Right lobe of liver (tissue), 6 donors: ENCODE results near the gene KRTAP4-5. TPM values are rescaled to one million over a fixed set of nuclear protein-coding genes. Genes with fewer than 3 reads are reported as not detected.

Experiments
- ATAC-seq, 4 donors: fragments of 200-7000 bp; cut with Tn5 transposase; one replicate each; pipeline ENCODE4 v1.9.1; 2020; ENCODE audit warnings: mild to moderate bottlenecking in 4 of 4, moderate library complexity in 4 of 4
- DNase-seq, 3 donors: peaks; one replicate each; pipeline ENCODE4 v3.0.0-alpha.2; 2020
- H3K27ac ChIP-seq, 3 donors: fragments of 200-600 bp; one replicate each; pipeline ENCODE4 v1.8.0; 2022
- H3K27me3 ChIP-seq, 2 donors: fragments of 200-600 bp; one replicate each; pipeline ENCODE4 v1.8.0; 2022
- H3K36me3 ChIP-seq, 4 donors: fragments of 200-600 bp; sonication (generic) in 1 of 4; one replicate each; pipeline versions ENCODE4 v1.5.1 to v1.8.0; 2017 to 2022; ENCODE audit warnings: control low read depth in 1 of 4
- H3K4me1 ChIP-seq, 4 donors: fragments of 200-600 bp; sonication (generic) in 1 of 4; one replicate each; pipeline versions ENCODE4 v1.5.1 to v1.8.0; 2017 to 2022; ENCODE audit warnings: control low read depth in 1 of 4
- H3K4me3 ChIP-seq, 3 donors: fragments of 200-600 bp; one replicate each; pipeline ENCODE4 v1.8.0; 2022
- H3K9me3 ChIP-seq, 4 donors: fragments of 200-600 bp; sonication (generic) in 1 of 4; one replicate each; pipeline versions ENCODE4 v1.5.1 to v1.8.0; 2017 to 2022; ENCODE audit warnings: control low read depth in 1 of 4
- CTCF ChIP-seq, 4 donors: fragments of 200-600 bp in 3 of 4; fragments of 450-650 bp in 1 of 4; IDR thresholded peaks; one replicate each; pipeline versions ENCODE4 v1.5.1 to v1.8.0; 2016 to 2022; ENCODE audit warnings: antibody characterized with exemption in 4 of 4, mild to moderate bottlenecking in 2 of 4
- POLR2A ChIP-seq: fragments of 450-650 bp; IDR thresholded peaks from one replicate; pipeline ENCODE4 v1.6.1; 2017; ENCODE audit warnings: antibody characterized with exemption, mild to moderate bottlenecking
- WGBS: methylation state at CpG from one replicate; pipeline ENCODE4 v1.1.6; 2018; ENCODE audit warnings: low coverage, low lambda C conversion rate; ENCODE audit not compliant: insufficient coverage; ENCODE audit errors: missing lambda C conversion rate; 5-methylcytosine and 5-hydroxymethylcytosine counted together
- intact Hi-C, 2 donors: fragments of 100-400 bp; cut with DNase I; formaldehyde crosslinking; loops; one replicate each; pipeline versions ENCODE4 v1.11.2 to v1.14.1; 2022
- total RNA-seq, 6 experiments: library from RNA; depleted of rRNA in 2 of 6; stranded (reverse); fragments of >200 nt in 2 of 6; fragmentation: NEBNext Ultra II Directional in 3 of 6; extraction: Animal tissue kit (Norgen Biotek cat#: 25700) in 3 of 6; gene quantifications; one replicate each; pipeline versions ENCODE4 v1.1.0 to v1.2.4, GENCODE V29; 2016 to 2023
- donor health status: DM: no; HTN: yes; CAD: no.
- donor health status: DM: no; HTN: no; CAD: no.
- donor health status: DM: no; HTN: no; CAD: no.
- donor health status: DM: no; HTN: yes; CAD: no.
- donor health status: DM: no; HTN: yes; CAD: no.

KRTAP4-5 gene
- total RNA-seq, 6 experiments from 2014 or later, result not detected

GRCh38 chr17:41185001-41185400, 35.4 kb upstream of the KRTAP4-5 start:
- DNase-seq (no peak), ATAC-seq (no peak)
- no peaks in the 10 kb centered on the region for H3K27me3 ChIP-seq
- H3K9me3 ChIP-seq, result no peaks in the 10 kb centered on the region
- no peak overlapping the region for H3K4me3 ChIP-seq
- H3K27ac ChIP-seq, result no peak overlapping the region
- TF ChIP-seq POLR2A (no peak), CTCF (IDR thresholded peaks at IDR 0.05) (no peak)
- no peaks in the 10 kb centered on the region for H3K36me3 ChIP-seq
- no peaks in the 10 kb centered on the region for H3K4me1 ChIP-seq
- intact Hi-C loops, result no loop called here
- 33% methylated on average over 1 of the region's 1 CpG for WGBS

DNA sequence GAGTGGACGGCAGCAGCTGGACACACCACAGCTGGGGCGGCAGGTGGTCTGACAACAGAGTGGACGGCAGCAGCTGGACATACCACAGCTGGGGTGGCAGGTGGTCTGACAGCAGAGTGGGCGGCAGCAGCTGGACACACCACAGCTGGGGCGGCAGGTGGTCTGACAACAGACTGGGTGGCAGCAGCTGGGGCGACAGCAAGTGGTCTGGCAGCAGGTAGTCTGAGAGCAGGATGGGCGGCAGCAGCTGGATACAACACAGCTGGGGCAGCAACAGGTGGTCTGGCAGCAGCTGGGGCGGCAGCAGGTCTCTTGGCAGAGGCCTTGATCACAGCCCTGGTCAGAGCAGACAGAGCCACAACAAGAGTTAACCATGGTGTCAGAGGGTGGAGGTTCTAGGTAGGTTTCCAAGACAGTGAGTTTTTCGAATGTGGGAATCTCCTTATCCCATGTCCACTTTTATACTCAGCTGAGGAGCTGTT, 34.9 kb upstream of the KRTAP4-5 start, which contains the start of gene KRTAP4-1:
KRTAP4-1 (minus strand) TSS at position 432 of the 482 bp plus-strand sequence; CDS start at position 375, 57 bp downstream.
- Histone ChIP-seq H3K27ac (no peak within 1 kb of the TSS), H3K4me1 (no peaks in the 10 kb centered on the region), H3K4me3 (no peak within 1 kb of the TSS), H3K36me3 (no peaks in the 10 kb centered on the region), H3K9me3 (no peaks in the 10 kb centered on the region), H3K27me3 (no peaks in the 10 kb centered on the region)
- no peak for DNase-seq
- 0% methylated on average over 1 of the region's 9 CpGs for WGBS
- ATAC-seq, result no peak
- intact Hi-C loops, result no loop called here
- TF ChIP-seq CTCF (IDR thresholded peaks at IDR 0.05), result no peak
- no peak for TF ChIP-seq POLR2A

DNA sequence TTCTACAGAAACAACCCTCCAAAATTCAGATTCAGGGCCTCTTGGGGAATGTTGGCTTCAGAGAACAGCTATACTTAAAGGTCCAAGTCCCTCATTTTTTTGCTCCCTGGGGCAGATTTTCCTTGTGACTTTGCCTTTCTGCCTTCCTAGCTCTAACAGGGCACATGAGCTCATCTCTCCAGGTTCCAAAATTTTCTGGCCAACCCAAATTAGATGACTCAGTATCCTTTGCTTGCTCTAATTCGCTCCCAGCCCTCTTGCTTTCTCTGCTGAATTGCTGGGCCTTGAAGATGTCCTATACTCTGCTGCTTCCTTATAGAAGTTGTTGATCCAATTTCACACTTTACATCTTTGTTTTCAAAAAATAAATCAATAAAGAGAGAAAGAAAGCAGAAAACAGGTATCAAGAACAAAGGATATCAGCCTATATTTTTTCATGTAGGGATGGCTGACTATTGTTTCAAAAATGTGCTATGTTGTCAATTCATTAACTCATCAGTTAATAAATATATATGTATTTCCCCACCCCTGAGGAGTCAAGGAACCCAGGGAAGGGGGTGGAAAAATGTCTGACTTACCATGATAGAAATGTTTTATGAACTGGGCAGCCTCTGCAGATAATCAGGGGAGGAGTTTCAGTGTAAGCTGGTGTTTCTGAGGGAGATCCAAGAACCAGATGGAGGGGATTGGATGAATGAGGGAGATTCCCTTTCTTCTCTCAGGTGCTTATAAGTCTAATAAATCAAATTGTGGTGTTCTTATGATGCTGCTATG, 29.4 kb upstream of the KRTAP4-5 start:
- no peak for ATAC-seq
- Histone ChIP-seq H3K27ac (no peak overlapping the region), H3K4me1 (no peaks in the 10 kb centered on the region), H3K9me3 (no peaks in the 10 kb centered on the region), H3K27me3 (no peaks in the 10 kb centered on the region), H3K36me3 (no peaks in the 10 kb centered on the region), H3K4me3 (no peak overlapping the region)
- TF ChIP-seq CTCF (IDR thresholded peaks at IDR 0.05), result no peak
- TF ChIP-seq POLR2A, result no peak
- no peak for DNase-seq
- WGBS, result 60% methylated on average over 1 of the region's 1 CpG
- intact Hi-C loops, result no loop called here

- Histone ChIP-seq H3K36me3 (no peaks in the 10 kb centered on the region), H3K4me1 (no peaks in the 10 kb centered on the region), H3K27me3 (no peaks in the 10 kb centered on the region), H3K4me3 (no peak overlapping the region), H3K27ac (no peak overlapping the region), H3K9me3 (no peaks in the 10 kb centered on the region)
- TF ChIP-seq POLR2A (no peak), CTCF (IDR thresholded peaks at IDR 0.05) (no peak)
- DNase-seq (no peak), ATAC-seq (no peak)
- WGBS, result 82% methylated on average over 2 of the region's 3 CpGs
- intact Hi-C loops, result no loop called here
These were observed 28.7 kb upstream of the KRTAP4-5 start for GRCh38 chr17:41178341-41178740.
